Measurements from ENCODE around the gene DPT.

The DPT gene

DNA sequence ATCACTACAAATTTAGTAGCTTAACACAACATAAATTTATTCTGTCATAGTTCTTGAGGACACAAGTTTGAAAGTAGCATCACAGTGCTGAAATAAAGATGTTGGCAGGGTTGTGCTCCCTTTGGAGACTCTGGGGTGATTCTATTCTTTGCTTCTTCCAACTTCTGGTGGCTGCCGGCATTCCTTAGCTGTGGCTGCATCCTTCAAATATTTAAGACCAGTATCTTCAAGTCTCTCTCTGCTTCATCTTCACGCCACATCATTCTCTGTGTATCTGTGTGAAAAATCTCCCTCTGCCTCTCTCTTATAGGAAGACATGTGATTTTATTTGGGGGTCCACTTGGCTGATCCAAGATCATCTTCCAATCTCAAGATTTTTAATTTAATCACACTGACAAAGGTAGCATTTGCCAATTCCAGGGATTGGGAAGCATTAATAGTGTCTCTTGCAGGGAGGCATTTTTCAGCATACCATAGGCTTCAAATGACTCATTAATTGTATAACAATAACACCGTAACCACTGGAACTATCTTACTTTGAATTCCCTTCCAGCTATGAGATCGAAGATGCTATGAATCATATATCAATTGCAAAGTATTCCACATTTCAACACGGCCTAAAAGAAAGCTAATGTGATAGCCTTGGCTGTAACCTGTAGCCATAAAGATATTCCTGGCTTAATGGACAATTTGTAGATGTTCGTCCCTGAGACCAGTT, 74.6 kb downstream of the DPT start:
- DNase-seq = no peak

DNA sequence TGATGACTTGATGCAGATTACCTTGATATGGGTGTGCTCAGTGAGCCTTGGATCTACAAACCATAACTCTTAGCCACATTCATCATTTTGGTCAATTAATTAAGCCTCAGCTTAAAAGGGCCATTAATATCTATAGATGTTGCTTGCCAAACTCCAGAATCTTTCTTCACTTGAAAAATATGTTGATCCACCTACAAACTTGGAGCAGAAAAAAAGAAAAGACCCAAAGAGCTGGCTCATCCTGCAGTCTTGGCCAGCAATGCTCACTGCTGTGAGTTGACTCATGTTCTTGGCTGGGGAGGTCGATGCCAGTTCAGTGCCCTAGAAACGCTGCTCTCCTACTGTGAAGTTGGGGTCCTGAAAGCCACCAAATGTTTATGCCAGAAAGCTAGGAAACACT, 75.4 kb downstream of the DPT start:
- DNase-seq = no peak

DNA sequence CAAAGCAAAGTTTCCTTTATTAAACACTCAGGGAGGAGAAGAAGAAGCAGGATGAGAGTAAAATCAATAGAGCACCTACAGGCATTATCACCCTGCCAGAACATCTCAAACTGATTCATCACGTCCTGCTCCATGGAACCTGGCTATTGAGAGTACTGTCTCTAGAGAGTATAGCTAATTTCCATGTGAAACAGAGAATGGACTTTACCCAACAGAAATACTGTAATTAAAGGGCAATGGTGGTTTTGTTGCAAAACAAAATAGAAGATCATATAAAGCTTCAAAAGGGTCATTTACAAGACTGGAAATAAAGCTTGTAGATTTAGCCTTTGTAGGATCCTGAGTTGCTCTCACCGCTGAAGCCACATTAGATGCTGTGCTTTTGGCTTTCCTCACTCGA, 83.3 kb downstream of the DPT start:
- no peak for DNase-seq

All from SHP77 treated with DMSO at 0.1 percent for 48 hours (cell line).